SKM-1 (cell line): ENCODE data around the gene RHOJ.
"Not testable (repeated sequence)": the region's sequence is repeated elsewhere in the genome, so short reads cannot be mapped to it uniquely, and the experiment has no call there.

Experiments
- DNase-seq: peaks from one replicate; lab custom pipeline; 2025; ENCODE audit not compliant: unreplicated experiment; lab: John Stamatoyannopoulos, UW

The RHOJ gene

DNA sequence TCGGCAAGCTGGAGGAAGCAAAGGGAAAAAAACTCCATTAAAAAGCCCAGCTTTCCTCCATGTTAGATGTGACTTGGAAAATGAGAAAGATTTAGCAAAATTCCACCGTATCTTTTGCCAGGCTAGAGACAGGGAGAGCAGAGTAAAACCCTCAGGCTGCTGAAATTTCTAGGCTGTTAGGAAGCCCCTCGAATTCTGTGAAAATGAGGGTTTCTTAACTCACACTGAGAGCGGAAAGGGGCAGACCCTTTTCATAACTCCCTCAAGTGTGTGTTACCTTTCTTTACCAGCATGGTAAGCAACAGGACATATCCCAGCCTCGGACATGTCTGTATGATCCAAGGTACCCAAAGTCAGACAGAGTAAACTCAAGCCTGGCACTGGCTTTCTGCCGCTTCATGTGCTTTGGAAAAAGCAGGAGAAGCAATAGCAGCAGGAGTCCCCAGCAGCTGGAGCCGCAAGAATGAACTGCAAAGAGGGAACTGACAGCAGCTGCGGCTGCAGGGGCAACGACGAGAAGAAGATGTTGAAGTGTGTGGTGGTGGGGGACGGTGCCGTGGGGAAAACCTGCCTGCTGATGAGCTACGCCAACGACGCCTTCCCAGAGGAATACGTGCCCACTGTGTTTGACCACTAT is at the start of gene RHOJ:
RHOJ (plus strand) TSS at position 37 of the 637 bp plus-strand sequence; CDS start at position 464, 427 bp downstream.
- DNase-seq, result no peak

DNA sequence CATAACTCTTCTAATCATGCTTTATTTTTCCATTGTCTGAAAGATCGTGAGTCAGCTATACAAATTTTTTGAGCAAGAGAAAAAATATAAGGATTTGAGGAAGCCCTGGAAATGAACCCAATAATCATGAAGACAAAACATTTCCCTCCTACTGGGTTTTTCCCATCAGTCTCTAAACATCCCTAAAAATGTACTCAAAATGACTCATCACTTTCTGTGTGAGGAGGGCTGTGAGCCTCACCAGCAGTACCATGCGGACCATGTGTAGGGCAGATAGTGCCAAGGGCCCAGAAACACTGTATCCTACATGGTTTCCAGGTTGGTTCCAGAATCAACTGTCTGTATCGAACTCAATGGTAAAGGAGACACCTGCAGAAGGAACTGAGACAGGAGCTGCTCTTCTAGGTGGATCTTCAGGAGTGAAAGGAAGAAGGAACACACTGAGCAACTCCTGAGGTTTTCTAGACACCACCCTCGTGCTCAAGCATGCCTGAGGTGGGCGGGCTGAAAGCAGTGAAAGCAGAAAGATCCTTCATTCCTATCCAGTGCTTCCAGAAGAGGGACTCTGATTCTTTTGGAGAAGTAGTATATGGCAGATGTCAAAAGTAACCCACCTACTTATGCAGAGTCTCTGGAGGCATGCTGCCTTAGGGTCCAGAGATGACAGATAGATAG is 48.6 kb upstream of the RHOJ start:
- no peak for DNase-seq

DNA sequence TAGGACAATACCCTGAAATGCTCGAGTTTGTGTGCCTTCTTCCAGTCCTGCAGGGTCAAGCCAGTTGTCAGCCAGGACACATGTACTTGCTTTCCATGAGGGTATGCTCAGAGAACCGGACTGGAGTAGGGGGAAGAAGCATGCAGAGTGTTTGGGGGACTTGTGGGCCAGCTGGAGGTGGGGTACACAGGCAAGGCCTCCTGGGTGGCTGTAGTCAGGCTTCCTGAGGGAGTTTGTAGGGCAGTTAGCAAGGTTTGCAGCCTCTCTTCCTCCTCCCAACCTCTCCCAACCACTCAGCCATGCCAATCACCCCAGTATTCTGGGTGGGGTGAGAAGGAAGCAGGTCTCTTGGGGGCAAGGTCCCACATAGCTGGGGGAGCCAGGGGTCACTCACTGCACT is 47.0 kb upstream of the RHOJ start:
- no peak for DNase-seq

- no peak for DNase-seq
Measured at GRCh38 chr14:63163306-63163705, 40.9 kb upstream of the RHOJ start.

- no peak for DNase-seq
Measured at GRCh38 chr14:63164108-63164683, 40.0 kb upstream of the RHOJ start.

GRCh38 chr14:63165267-63165666 is 39.0 kb upstream of the RHOJ start:
- DNase-seq, result not testable (repeated sequence)

- DNase-seq, result no peak
Measured at GRCh38 chr14:63167044-63167443, 37.2 kb upstream of the RHOJ start.

DNA sequence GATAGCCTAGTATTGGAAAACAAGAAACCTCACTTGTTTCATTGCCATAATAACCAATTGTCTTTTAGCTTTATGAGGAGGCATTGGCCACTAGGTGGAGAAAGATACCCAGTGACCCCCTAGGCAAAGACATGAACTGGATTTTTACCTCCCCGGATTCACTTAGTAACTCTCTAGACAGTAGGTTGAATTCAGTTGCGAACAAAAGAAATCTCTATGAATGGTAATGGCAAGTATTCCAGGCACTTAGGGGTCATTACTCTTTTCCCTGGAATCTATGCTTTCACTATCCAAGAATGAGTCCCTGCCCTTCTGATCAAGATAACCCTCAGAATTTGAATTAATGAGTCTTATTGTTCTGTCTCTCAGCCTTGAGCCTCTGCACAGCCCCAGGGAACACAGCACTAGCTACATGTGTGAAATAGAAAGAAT is 29.5 kb upstream of the RHOJ start:
- no peak for DNase-seq

DNA sequence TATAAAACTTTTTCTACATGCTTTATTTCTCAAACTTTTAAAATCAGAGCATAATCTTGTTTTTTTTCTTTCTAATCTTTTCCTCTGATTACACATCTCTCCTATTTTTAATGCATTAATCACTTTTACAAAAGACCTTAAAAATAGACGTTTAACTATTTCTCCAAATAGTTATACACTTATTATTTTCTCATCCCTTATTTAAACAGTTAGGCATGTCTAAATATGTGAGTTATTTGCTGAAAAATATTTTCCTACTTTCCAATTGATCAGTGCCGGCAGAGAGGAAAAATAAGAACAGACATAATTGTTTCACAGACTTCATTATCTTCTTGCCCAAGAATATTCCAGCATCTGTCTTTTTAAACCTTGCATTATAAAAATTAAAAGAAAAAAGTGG is 28.7 kb upstream of the RHOJ start:
- no peak for DNase-seq

DNA sequence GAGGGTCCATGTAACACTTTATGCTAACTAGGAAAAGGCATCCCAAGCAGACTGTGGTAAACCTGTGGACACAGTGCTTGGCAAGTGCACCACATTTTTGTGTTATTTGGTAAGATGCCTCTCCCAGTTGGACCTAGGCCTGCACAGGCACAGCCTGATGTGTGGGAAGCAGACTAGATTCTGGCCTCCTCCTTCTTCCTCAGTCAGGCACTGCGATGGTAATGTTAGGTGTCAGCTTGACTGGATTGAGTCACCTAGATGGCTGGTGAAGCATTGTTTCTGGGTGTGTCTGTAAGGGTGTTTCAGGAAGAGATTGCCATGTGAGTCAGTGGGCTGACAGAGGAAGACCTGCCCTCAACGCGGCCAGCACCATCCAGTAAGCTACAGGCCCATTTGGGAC is 25.3 kb upstream of the RHOJ start:
- DNase-seq, result no peak

DNA sequence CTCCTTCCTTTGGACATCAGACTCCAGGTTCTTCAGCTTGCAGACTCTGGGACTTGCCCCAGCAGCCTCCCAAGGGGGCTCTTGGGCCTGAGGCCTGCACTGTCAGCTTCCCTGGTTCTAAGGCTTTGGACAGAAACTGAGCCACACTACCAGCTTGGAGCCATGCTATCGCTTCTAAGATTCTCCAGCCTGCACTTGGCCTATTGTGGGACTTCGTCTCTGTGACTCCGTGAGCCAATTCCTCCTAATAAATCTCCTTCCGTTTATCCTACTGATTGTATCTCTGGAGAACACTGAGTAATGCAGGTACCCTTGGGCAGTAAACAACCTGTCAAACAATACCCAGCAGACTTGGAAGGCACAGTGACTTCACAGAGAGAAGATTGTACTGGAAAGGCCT is 24.9 kb upstream of the RHOJ start:
- DNase-seq, result no peak

DNA sequence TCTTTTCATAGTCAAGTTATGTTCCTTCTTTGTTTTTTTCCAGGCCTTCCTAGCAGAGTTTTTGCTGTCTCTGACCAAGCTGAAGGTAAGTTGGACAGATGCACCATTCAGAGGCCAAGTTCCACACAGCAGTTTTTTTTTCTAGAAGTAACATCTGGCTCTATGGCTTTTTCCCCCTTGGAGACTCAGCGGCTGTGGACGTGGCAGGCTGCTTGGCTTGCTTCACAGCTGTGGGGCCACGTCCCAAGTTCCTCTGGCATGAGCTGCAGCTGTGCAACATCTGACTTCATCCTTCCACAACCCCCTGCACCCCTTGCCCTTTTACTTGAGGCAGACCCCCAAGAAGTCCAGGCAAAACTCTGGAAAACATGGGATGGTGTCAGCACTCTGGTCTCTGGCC is 24.2 kb upstream of the RHOJ start:
- DNase-seq, result no peak

DNA sequence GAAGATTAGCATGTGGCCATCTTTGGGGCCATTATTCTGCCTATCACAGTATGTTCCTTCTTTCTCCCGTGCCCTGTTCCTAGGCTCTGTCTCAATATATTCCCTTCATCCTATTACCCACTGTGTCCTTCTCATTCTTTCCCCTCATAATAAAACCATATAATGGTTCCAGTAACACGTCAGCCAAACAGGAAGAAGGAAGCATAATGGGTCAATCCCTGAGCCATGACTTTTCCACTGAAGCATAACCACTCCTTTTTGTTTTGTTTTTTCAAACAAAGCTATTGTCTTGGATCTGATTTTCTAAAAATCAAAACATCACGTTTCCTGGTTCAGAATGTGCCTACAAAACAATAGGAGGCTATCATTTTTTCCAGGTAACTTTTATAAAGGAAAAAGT is 21.3 kb upstream of the RHOJ start:
- DNase-seq, result no peak

- no peak for DNase-seq
Measured at GRCh38 chr14:63186453-63186852, 17.8 kb upstream of the RHOJ start.

- DNase-seq, result no peak
Measured at GRCh38 chr14:63191211-63191610, 13.0 kb upstream of the RHOJ start.

DNA sequence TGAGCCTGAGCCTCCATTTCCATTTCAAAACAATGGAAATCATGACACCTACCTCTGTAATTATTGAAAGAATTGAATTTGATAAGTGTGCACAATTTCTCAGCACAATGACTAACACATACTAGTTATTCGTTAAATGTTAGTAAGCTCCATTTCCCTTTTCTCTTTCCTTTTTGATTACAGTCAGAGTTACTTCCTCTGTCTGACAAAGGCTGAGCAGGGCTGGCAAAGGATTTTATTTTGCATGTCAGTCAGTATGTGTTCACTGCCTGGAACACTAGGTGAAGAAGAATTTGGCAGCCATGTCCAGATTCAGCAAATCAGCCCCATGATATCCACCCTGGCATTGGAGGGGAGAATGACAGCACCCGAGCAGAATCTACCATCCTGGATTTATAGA is 12.2 kb upstream of the RHOJ start:
- DNase-seq, result no peak

- no peak for DNase-seq
Measured at GRCh38 chr14:63193236-63193635, 11.0 kb upstream of the RHOJ start.

- DNase-seq, result no peak
Measured at GRCh38 chr14:63200035-63200740, 4.1 kb upstream of the RHOJ start.

GRCh38 chr14:63200767-63201166 is 3.5 kb upstream of the RHOJ start:
- no peak for DNase-seq

DNA sequence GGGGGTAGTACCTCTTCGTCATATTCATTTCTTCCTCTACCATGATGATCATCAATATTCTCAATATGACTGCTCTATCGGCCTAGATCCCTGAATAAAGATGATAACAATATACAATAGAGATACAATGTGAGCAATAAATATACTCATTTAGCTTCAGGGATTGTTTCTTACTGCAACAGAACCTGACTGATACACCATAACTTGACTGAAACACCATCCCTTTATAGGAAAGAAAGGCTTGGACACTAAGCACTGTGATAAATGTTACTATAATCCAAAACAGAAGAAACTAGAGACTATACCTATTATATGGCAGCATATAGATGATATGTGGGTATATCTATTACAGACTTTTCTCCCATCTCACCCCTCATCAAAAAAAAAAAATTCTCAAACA is 1.2 kb upstream of the RHOJ start:
- no peak for DNase-seq

DNA sequence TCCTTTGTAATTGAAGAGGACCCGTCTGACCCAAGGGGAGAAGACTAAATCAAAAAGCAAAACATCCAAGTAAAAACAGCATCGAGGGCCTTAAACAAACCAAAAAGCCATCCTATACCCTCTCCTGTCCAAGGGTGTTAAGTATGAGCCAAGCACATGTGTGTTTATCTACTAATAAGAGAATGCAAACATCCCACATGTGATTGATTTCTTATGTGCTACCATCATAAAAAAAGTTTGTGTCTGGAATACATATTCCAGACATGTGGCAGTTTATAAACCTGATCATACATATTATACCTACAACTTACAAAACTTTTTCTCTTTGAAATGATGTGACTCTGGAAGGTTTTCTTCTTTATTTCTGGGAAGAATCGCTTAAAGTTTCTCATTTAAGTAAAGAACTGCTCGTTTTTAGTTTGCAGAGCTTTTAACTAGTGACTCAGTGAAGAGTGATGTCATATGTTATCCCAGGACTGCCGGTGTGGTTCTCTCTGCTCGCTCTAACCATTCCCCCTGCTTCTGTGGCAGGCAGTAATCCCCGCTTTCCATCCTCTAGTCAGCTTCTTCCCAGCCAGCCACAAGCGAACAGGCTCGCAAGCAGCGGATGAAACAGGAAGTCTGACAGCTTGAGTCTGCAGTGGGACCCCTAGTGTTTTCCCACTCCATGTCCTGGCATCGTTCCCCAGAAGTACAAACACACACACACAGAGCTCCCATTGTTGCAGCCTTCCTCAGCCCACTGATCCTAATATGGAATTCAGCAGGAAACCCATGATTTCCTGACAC is 431 bp upstream of the RHOJ start:
- no peak for DNase-seq
